PC-9 (cell line): ENCODE results near the gene TRIM71.

Experiments
- CTCF ChIP-seq: fragments of 200-600 bp; sonication (generic); conservative IDR thresholded peaks from 2 replicates; pipeline ENCODE4 v1.6.1; 2017; ENCODE audit warnings: mixed run types, antibody characterized with exemption, mild to moderate bottlenecking, moderate library complexity
- EZH2 ChIP-seq: fragments of 200-600 bp; sonication (generic); IDR thresholded peaks from 2 replicates; pipeline ENCODE4 v1.8.0; 2017; ENCODE audit warnings: antibody characterized with exemption, low read depth

DNA sequence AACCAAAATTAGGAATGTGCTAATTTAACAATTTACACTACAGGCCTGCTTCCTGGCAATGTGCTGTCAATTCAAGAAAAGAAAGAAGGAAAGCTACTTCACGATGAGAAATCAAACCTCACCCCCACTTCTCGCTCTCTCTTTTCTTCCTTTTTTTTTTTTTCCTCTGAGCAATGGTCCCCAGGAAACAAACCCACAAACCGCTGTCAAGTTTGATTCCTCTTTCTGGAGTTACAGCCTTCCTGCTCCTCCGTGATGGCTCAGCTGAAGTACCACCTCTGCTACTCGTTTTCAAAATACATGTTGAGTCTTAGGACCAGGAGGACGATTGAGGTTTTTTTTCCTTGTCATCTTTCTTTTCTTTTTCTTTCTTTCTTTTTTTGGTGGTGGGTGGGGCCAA lies 3.4 kb upstream of the TRIM71 start:
- TF ChIP-seq CTCF = no peak
- no peak for TF ChIP-seq EZH2
